Measurements from ENCODE around the gene TNFSF4. TPM values are rescaled to one million over a fixed set of nuclear protein-coding genes. Genes with fewer than 3 reads are reported as not detected.

The TNFSF4 gene
- polyA plus RNA-seq, 1 donor (not counting 4 experiments of a cell fraction or from before 2014, with no cell fraction given): 1.2 TPM

DNA sequence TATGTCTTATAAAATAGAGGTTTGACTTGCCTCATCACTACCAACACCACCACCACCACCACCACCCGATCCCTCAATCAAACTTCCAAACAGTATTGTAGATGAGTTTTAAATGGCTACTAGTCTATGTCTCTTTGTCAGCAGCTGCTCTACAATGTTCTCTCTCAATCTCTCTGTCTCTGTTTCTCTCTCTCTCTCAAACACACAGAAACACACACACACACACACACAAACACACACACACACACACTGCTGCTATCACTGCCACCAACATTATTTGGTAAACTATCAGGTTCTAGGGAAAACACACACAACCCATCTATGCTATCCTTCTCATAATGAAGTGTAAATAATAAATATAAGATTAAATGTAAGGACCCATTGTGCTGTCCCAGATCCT is 2.4 kb downstream of the TNFSF4 start:
- H3K9ac ChIP-seq (ENCODE audit: control insufficient read depth, extremely low read depth, insufficient read depth, low read length): no peak overlapping the region
- no peak for TF ChIP-seq EZH2 (IDR thresholded peaks at IDR 0.05; ENCODE audit: low read length)
- TF ChIP-seq, protein P1, sequence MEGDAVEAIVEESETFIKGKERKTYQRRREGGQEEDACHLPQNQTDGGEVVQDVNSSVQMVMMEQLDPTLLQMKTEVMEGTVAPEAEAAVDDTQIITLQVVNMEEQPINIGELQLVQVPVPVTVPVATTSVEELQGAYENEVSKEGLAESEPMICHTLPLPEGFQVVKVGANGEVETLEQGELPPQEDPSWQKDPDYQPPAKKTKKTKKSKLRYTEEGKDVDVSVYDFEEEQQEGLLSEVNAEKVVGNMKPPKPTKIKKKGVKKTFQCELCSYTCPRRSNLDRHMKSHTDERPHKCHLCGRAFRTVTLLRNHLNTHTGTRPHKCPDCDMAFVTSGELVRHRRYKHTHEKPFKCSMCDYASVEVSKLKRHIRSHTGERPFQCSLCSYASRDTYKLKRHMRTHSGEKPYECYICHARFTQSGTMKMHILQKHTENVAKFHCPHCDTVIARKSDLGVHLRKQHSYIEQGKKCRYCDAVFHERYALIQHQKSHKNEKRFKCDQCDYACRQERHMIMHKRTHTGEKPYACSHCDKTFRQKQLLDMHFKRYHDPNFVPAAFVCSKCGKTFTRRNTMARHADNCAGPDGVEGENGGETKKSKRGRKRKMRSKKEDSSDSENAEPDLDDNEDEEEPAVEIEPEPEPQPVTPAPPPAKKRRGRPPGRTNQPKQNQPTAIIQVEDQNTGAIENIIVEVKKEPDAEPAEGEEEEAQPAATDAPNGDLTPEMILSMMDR (optimal IDR thresholded peaks at IDR 0.05 in 1 of 3, IDR thresholded peaks at IDR 0.05 in 1 of 3, conservative IDR thresholded peaks at IDR 0.05 in 1 of 3; ENCODE audit: extremely low read depth in 1 of 3, insufficient read depth in 2 of 3, low read length in 3 of 3): no peak
- H3K36me3 ChIP-seq (ENCODE audit: control insufficient read depth in 2 of 2, extremely low read depth in 1 of 2, insufficient read depth in 2 of 2, low read length in 2 of 2): no peaks in the 10 kb centered on the region
- no peaks in the 10 kb centered on the region for H3K27me3 ChIP-seq (ENCODE audit: control insufficient read depth, extremely low read depth, insufficient read depth, low read length)
- no peak overlapping the region for H3K4me2 ChIP-seq (ENCODE audit: control insufficient read depth, extremely low read depth, insufficient read depth, low read depth, low read length)
- FAIRE-seq: no peak
- dilution Hi-C loops (cut with MboI; ENCODE audit: extremely low pct_ligation_motif_present, low sequenced_read_pairs): no loop called here
- H3K9me1 ChIP-seq (ENCODE audit: control insufficient read depth, extremely low read depth, insufficient read depth, low read length): no peaks in the 10 kb centered on the region
- DNase-seq (ENCODE audit: low read depth, low spot score): no peak
- H4K20me1 ChIP-seq (ENCODE audit: control insufficient read depth, extremely low read depth, insufficient read depth, low read length): no peaks in the 10 kb centered on the region
- no peaks in the 10 kb centered on the region for H3K9me3 ChIP-seq (ENCODE audit: control insufficient read depth, low read depth, low read length)
- H3K4me1 ChIP-seq (ENCODE audit: control insufficient read depth, extremely low read depth, insufficient read depth, low read length): peaks cover 26% of the 10 kb centered on the region
- no peaks in the 10 kb centered on the region for H3K79me2 ChIP-seq (ENCODE audit: control insufficient read depth, insufficient read depth, low read length)
- no peak overlapping the region for H2AFZ ChIP-seq (ENCODE audit: control insufficient read depth, low read length)
- H3K4me3 ChIP-seq (ENCODE audit: control insufficient read depth in 2 of 3, extremely low read depth in 1 of 3, insufficient read depth in 2 of 3, low read depth in 1 of 3, low read length in 3 of 3): no peak overlapping the region
- H3K27ac ChIP-seq (ENCODE audit: control insufficient read depth, insufficient read depth, low read length): no peak overlapping the region

GRCh38 chr1:173202424-173203145 is 4.5 kb downstream of the TNFSF4 start:
- FAIRE-seq: peak; percentile 39
- peak overlapping the region; percentile 12 for H3K4me2 ChIP-seq (ENCODE audit: control insufficient read depth, extremely low read depth, insufficient read depth, low read depth, low read length)

More at GRCh38 chr1:173202424-173203145, 4.5 kb downstream of the TNFSF4 start:
- H3K36me3 ChIP-seq (ENCODE audit: control insufficient read depth in 2 of 2, extremely low read depth in 1 of 2, insufficient read depth in 2 of 2, low read length in 2 of 2): no peaks in the 10 kb centered on the region
- H3K9ac ChIP-seq (ENCODE audit: control insufficient read depth, extremely low read depth, insufficient read depth, low read length): no peak overlapping the region
- no peaks in the 10 kb centered on the region for H4K20me1 ChIP-seq (ENCODE audit: control insufficient read depth, extremely low read depth, insufficient read depth, low read length)
- peaks cover 26% of the 10 kb centered on the region for H3K4me1 ChIP-seq (ENCODE audit: control insufficient read depth, extremely low read depth, insufficient read depth, low read length)
- H3K9me1 ChIP-seq (ENCODE audit: control insufficient read depth, extremely low read depth, insufficient read depth, low read length): no peaks in the 10 kb centered on the region
- H3K27me3 ChIP-seq (ENCODE audit: control insufficient read depth, extremely low read depth, insufficient read depth, low read length): no peaks in the 10 kb centered on the region
- no peak for DNase-seq (ENCODE audit: low read depth, low spot score)
- H2AFZ ChIP-seq (ENCODE audit: control insufficient read depth, low read length): no peak overlapping the region
- dilution Hi-C loops (cut with MboI; ENCODE audit: extremely low pct_ligation_motif_present, low sequenced_read_pairs): no loop called here
- TF ChIP-seq, protein P1 (optimal IDR thresholded peaks at IDR 0.05 in 1 of 3, IDR thresholded peaks at IDR 0.05 in 1 of 3, conservative IDR thresholded peaks at IDR 0.05 in 1 of 3; ENCODE audit: extremely low read depth in 1 of 3, insufficient read depth in 2 of 3, low read length in 3 of 3): peak in 2 of 3 experiments; percentile 48 to 55
- TF ChIP-seq EZH2 (IDR thresholded peaks at IDR 0.05; ENCODE audit: low read length): no peak
- H3K9me3 ChIP-seq (ENCODE audit: control insufficient read depth, low read depth, low read length): no peaks in the 10 kb centered on the region
- no peak overlapping the region for H3K27ac ChIP-seq (ENCODE audit: control insufficient read depth, insufficient read depth, low read length)
- H3K79me2 ChIP-seq (ENCODE audit: control insufficient read depth, insufficient read depth, low read length): no peaks in the 10 kb centered on the region
- H3K4me3 ChIP-seq (ENCODE audit: control insufficient read depth in 2 of 3, extremely low read depth in 1 of 3, insufficient read depth in 2 of 3, low read depth in 1 of 3, low read length in 3 of 3): no peak overlapping the region

Measured in keratinocyte (primary cell).